ENCODE measurements around the gene MAP2. TPM values are rescaled to one million over a fixed set of nuclear protein-coding genes. Genes with fewer than 3 reads are reported as not detected.

MAP2 gene
- total and polyA plus RNA-seq, 4 experiments from 2014 or later, result 0.20 to 0.47 (median 0.41) TPM; not detected in 1

DNA sequence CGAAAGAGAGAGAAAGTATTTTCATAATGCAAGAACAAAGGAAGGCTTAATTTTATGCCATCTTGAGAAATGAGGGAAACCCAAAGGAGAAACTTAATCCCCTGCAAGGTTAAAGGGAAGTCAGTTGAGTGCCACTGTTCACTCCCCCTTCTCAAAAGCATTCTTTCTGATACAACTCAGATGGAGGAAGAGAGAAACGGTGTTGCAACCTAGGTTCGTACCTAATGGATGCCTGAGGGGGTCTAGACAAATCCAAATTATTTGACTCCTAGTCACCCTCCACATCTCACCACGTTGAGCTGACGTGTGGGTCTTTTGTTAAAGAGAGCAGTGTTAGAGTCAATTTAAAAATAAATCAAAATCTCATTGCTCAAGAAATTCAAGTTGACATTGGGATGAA lies 295.2 kb downstream of the MAP2 start:
- Histone ChIP-seq H3K4me1 (ENCODE audit: insufficient read depth, low read length) (no peaks in the 10 kb centered on the region), H3K27me3 (ENCODE audit: insufficient read depth, low read length) (no peaks in the 10 kb centered on the region), H3K36me3 (ENCODE audit: insufficient read depth, low read length) (no peaks in the 10 kb centered on the region), H3K9me3 (ENCODE audit: control insufficient read depth in 1 of 2, low read length in 2 of 2) (no peaks in the 10 kb centered on the region), H3K27ac (ENCODE audit: low read depth, low read length) (no peak overlapping the region), H3K4me3 (ENCODE audit: low read length in 2 of 2) (no peak overlapping the region)
- CTCF ChIA-PET (ENCODE audit: partially characterized antibody), result no interaction called here
- H3K27ac Mint-ChIP-seq, result no peak overlapping the region
- POLR2A ChIA-PET (ENCODE audit: partially characterized antibody), result no interaction called here
- DNase-seq, result no peak
- peaks cover 0 to 4% (median 1%) of the 10 kb centered on the region in 8 donors for H3K9me3 Mint-ChIP-seq
- intact Hi-C loops (cut with micrococcal nuclease), result no loop called here
- H3K36me3 Mint-ChIP-seq, result no peaks in the 10 kb centered on the region
- peaks cover 0 to 1% (median 0%) of the 10 kb centered on the region in 4 donors for H3K4me1 Mint-ChIP-seq
- H3K4me3 Mint-ChIP-seq, result no peak overlapping the region
- no peaks in the 10 kb centered on the region for H3K27me3 Mint-ChIP-seq

DNA sequence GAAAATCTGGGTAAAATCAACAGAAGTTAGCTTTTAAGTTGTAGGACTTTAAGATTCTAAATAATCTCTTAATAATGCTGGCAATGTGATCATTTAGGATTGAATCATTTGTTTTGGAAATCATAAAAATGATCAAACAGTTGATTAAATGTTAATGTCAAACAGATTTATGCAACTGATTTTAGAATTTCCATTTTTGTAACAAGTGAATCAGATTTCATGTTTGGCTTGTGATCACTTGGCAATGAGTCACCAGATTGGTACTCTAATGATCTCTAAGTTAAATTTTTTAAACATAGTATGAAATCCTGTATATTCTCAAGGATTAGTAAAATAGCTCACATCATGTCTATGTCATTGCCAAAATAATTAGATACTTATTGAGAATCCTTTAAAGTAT lies 297.6 kb downstream of the MAP2 start:
- Mint-ChIP-seq H3K27me3 (no peaks in the 10 kb centered on the region), H3K36me3 (no peaks in the 10 kb centered on the region), H3K4me1 (peaks cover 0 to 1% (median 0%) of the 10 kb centered on the region in 4 donors), H3K4me3 (no peak overlapping the region), H3K27ac (no peak overlapping the region), H3K9me3 (peaks cover 0 to 4% (median 0%) of the 10 kb centered on the region in 8 donors)
- intact Hi-C loops (cut with micrococcal nuclease), result no loop called here
- Histone ChIP-seq H3K36me3 (ENCODE audit: insufficient read depth, low read length) (no peaks in the 10 kb centered on the region), H3K4me3 (ENCODE audit: low read length in 2 of 2) (no peak overlapping the region), H3K27ac (ENCODE audit: low read depth, low read length) (no peak overlapping the region), H3K4me1 (ENCODE audit: insufficient read depth, low read length) (no peaks in the 10 kb centered on the region), H3K9me3 (ENCODE audit: control insufficient read depth in 1 of 2, low read length in 2 of 2) (no peaks in the 10 kb centered on the region), H3K27me3 (ENCODE audit: insufficient read depth, low read length) (no peaks in the 10 kb centered on the region)
- CTCF ChIA-PET (ENCODE audit: partially characterized antibody), result no interaction called here
- POLR2A ChIA-PET (ENCODE audit: partially characterized antibody), result no interaction called here
- DNase-seq, result no peak

DNA sequence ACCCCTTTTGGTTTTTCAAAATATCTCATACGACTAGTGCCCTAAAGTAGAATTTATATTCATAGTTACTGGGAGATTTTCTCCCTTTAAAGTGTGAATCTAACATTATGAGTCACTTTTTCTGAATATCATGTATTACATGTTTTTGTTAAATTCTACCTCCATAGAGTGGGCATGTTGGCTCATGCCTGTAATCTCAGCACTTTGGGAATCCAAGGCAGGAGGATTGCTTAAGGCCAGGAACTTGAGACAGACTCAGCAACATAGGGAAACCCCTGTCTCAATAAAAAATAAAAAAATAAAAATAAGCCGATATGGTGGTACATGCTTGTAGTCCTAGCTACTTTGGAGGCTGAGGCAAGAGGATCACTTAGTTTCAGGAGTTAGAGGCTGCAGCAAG lies 302.5 kb downstream of the MAP2 start:
- no peaks in the 10 kb centered on the region for H3K27me3 ChIP-seq (ENCODE audit: insufficient read depth, low read length)
- H3K4me1 ChIP-seq (ENCODE audit: insufficient read depth, low read length), result no peaks in the 10 kb centered on the region
- H3K27me3 Mint-ChIP-seq, result no peaks in the 10 kb centered on the region
- no peak overlapping the region for H3K4me3 ChIP-seq (ENCODE audit: low read length in 2 of 2)
- DNase-seq, result no peak
- H3K4me1 Mint-ChIP-seq, result no peaks in the 10 kb centered on the region
- H3K4me3 Mint-ChIP-seq, result no peak overlapping the region
- H3K36me3 ChIP-seq (ENCODE audit: insufficient read depth, low read length), result no peaks in the 10 kb centered on the region
- POLR2A ChIA-PET (ENCODE audit: partially characterized antibody), result no interaction called here
- H3K9me3 ChIP-seq (ENCODE audit: control insufficient read depth in 1 of 2, low read length in 2 of 2), result no peaks in the 10 kb centered on the region
- CTCF ChIA-PET (ENCODE audit: partially characterized antibody), result no interaction called here
- H3K9me3 Mint-ChIP-seq, result peaks cover 0 to 3% (median 0%) of the 10 kb centered on the region in 8 donors
- intact Hi-C loops (cut with micrococcal nuclease), result no loop called here
- no peak overlapping the region for H3K27ac ChIP-seq (ENCODE audit: low read depth, low read length)
- no peaks in the 10 kb centered on the region for H3K36me3 Mint-ChIP-seq
- H3K27ac Mint-ChIP-seq, result no peak overlapping the region

DNA sequence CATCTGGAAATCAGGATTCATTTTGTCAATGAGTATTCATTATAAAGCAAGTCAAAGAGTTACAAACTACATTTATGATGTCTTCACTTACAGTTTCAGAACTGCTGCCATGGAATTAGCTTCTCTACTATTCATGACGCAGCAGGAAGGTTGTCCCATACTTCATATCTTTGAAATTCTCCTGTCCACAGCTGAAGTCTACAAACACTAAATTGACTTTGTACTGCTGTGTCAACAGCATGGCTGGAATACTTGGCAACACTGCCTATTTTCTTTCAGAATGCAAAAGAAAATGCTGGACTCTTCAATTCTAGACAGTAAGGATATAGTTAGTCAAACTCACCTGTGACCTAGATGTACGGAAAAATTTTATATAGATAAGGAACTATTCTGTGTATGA lies 303.2 kb downstream of the MAP2 start:
- intact Hi-C loops (cut with micrococcal nuclease), result no loop called here
- no peak overlapping the region for H3K27ac ChIP-seq (ENCODE audit: low read depth, low read length)
- no peaks in the 10 kb centered on the region for H3K4me1 Mint-ChIP-seq
- CTCF ChIA-PET (ENCODE audit: partially characterized antibody), result no interaction called here
- no peak overlapping the region for H3K27ac Mint-ChIP-seq
- no peaks in the 10 kb centered on the region for H3K9me3 ChIP-seq (ENCODE audit: control insufficient read depth in 1 of 2, low read length in 2 of 2)
- DNase-seq, result no peak
- no peaks in the 10 kb centered on the region for H3K27me3 ChIP-seq (ENCODE audit: insufficient read depth, low read length)
- H3K27me3 Mint-ChIP-seq, result no peaks in the 10 kb centered on the region
- peaks cover 0 to 3% (median 0%) of the 10 kb centered on the region in 8 donors for H3K9me3 Mint-ChIP-seq
- H3K36me3 ChIP-seq (ENCODE audit: insufficient read depth, low read length), result no peaks in the 10 kb centered on the region
- H3K36me3 Mint-ChIP-seq, result no peaks in the 10 kb centered on the region
- H3K4me1 ChIP-seq (ENCODE audit: insufficient read depth, low read length), result no peaks in the 10 kb centered on the region
- POLR2A ChIA-PET (ENCODE audit: partially characterized antibody), result no interaction called here
- H3K4me3 Mint-ChIP-seq, result no peak overlapping the region
- no peak overlapping the region for H3K4me3 ChIP-seq (ENCODE audit: low read length in 2 of 2)

DNA sequence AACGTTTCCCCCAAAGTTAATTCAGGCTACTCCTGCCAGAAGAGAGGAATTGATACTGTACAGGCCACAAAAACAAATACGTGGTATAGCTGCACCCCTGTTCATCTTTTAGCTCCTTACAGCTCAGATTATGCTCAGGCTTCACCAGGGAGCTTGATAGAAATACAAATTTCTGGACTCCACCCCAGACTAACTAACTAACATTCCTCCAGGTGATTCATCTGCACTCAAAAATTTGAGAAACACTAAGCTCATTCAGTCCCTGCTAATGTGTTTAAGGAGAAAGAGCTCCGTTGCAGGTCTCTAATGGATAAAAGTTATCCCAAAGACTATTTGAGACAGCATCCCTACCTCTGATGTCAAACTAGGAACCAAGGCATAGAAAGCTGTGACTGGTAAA lies 311.0 kb downstream of the MAP2 start:
- no peaks in the 10 kb centered on the region for H3K36me3 ChIP-seq (ENCODE audit: insufficient read depth, low read length)
- no peaks in the 10 kb centered on the region for H3K4me1 ChIP-seq (ENCODE audit: insufficient read depth, low read length)
- Mint-ChIP-seq H3K4me1 (no peaks in the 10 kb centered on the region), H3K27me3 (no peaks in the 10 kb centered on the region), H3K4me3 (no peak overlapping the region), H3K36me3 (no peaks in the 10 kb centered on the region), H3K9me3 (peaks cover 0 to 4% (median under 1%) of the 10 kb centered on the region in 8 donors), H3K27ac (no peak overlapping the region)
- H3K4me3 ChIP-seq (ENCODE audit: low read length in 2 of 2), result no peak overlapping the region
- no peak overlapping the region for H3K27ac ChIP-seq (ENCODE audit: low read depth, low read length)
- intact Hi-C loops (cut with micrococcal nuclease), result no loop called here
- ChIA-PET POLR2A (ENCODE audit: partially characterized antibody) (no interaction called here), CTCF (ENCODE audit: partially characterized antibody) (no interaction called here)
- H3K27me3 ChIP-seq (ENCODE audit: insufficient read depth, low read length), result no peaks in the 10 kb centered on the region
- no peaks in the 10 kb centered on the region for H3K9me3 ChIP-seq (ENCODE audit: control insufficient read depth in 1 of 2, low read length in 2 of 2)
- DNase-seq, result no peak

DNA sequence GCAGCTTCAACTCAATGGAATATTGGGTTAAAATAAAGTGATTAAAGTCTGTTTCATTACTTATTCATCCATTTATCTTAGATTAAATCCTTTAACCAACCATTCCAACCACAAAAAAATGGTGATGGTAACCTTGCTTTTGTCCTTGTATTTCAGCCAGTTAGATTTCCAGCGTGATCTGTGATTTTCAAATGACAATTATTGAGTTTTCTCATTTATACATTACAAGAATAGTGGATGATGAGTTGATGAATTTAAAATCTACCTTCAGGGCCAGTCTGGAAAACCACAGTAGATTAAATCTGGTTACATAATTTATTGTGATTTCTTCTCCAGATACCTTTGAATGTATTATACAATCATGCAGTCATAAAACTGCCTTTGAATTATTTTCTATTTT lies 318.1 kb downstream of the MAP2 start:
- intact Hi-C loops (cut with micrococcal nuclease), result no loop called here
- no peak for DNase-seq
- no peaks in the 10 kb centered on the region for H3K4me1 ChIP-seq (ENCODE audit: insufficient read depth, low read length)
- POLR2A ChIA-PET (ENCODE audit: partially characterized antibody), result no interaction called here
- Mint-ChIP-seq H3K27ac (no peak overlapping the region), H3K9me3 (peaks cover 0 to 5% (median 1%) of the 10 kb centered on the region in 8 donors), H3K4me1 (no peaks in the 10 kb centered on the region), H3K4me3 (no peak overlapping the region), H3K36me3 (no peaks in the 10 kb centered on the region), H3K27me3 (no peaks in the 10 kb centered on the region)
- H3K27ac ChIP-seq (ENCODE audit: low read depth, low read length), result no peak overlapping the region
- no peaks in the 10 kb centered on the region for H3K9me3 ChIP-seq (ENCODE audit: control insufficient read depth in 1 of 2, low read length in 2 of 2)
- no peaks in the 10 kb centered on the region for H3K36me3 ChIP-seq (ENCODE audit: insufficient read depth, low read length)
- no peaks in the 10 kb centered on the region for H3K27me3 ChIP-seq (ENCODE audit: insufficient read depth, low read length)
- no peak overlapping the region for H3K4me3 ChIP-seq (ENCODE audit: low read length in 2 of 2)
- CTCF ChIA-PET (ENCODE audit: partially characterized antibody), result no interaction called here

DNA sequence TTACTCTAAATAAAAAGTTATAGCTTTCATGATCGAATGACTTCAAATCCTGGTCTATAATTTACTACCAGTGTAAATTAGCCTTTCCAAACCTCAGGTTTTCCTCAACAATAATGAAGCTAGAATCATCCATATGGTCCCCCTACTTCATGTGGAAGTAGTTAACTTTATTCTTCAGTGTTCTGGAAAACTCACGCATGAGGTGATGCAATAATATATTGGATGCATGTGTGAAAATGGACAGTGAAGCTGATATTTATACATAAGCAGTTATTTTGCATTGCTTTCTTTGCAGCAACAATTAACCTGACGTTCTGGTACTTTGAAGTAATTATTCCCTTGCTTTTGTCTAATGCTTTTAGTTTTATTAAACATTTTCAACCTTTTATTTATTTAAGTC lies 329.2 kb downstream of the MAP2 start:
- Histone ChIP-seq H3K9me3 (ENCODE audit: control insufficient read depth in 1 of 2, low read length in 2 of 2) (no peaks in the 10 kb centered on the region), H3K4me1 (ENCODE audit: insufficient read depth, low read length) (no peaks in the 10 kb centered on the region), H3K27me3 (ENCODE audit: insufficient read depth, low read length) (no peaks in the 10 kb centered on the region), H3K36me3 (ENCODE audit: insufficient read depth, low read length) (no peaks in the 10 kb centered on the region), H3K27ac (ENCODE audit: low read depth, low read length) (no peak overlapping the region), H3K4me3 (ENCODE audit: low read length in 2 of 2) (no peak overlapping the region)
- H3K9me3 Mint-ChIP-seq, result peaks cover 0 to 6% (median 2%) of the 10 kb centered on the region in 8 donors
- peaks cover 0 to 1% of the 10 kb centered on the region in 2 donors for H3K27me3 Mint-ChIP-seq
- no peak overlapping the region for H3K27ac Mint-ChIP-seq
- DNase-seq, result no peak
- ChIA-PET CTCF (ENCODE audit: partially characterized antibody) (interaction anchor here (1.1 kb wide), 1 partner anchor 10 kb away, joined by 3 read pairs; no protein-coding TSS in a partner anchor), POLR2A (ENCODE audit: partially characterized antibody) (no interaction called here)
- no peaks in the 10 kb centered on the region for H3K4me1 Mint-ChIP-seq
- no peaks in the 10 kb centered on the region for H3K36me3 Mint-ChIP-seq
- no peak overlapping the region for H3K4me3 Mint-ChIP-seq
- intact Hi-C loops (cut with micrococcal nuclease), result no loop called here

DNA sequence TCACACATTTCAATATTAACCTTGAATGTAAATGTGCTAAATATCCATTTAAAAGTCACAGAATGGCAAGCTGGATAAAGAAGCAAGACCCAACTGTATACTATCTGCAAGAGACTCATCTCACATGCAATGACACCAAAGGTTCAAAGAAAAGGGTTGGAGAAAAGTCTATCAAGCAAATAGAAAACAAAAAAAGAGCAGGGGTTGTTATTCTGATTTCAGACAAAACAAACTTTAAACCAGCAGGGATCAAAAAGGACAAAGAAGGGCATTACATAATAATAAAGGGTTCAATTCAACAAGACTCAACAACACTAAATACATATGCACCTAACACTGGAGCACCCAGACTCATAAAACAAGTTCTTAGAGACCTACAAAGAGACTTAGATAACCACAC lies 333.3 kb downstream of the MAP2 start:
- no peaks in the 10 kb centered on the region for H3K36me3 ChIP-seq (ENCODE audit: insufficient read depth, low read length)
- DNase-seq, result no peak
- H3K27me3 ChIP-seq (ENCODE audit: insufficient read depth, low read length), result no peaks in the 10 kb centered on the region
- H3K9me3 ChIP-seq (ENCODE audit: control insufficient read depth in 1 of 2, low read length in 2 of 2), result no peaks in the 10 kb centered on the region
- peaks cover 0 to 9% (median 2%) of the 10 kb centered on the region in 8 donors for H3K9me3 Mint-ChIP-seq
- ChIA-PET CTCF (ENCODE audit: partially characterized antibody) (no interaction called here), POLR2A (ENCODE audit: partially characterized antibody) (no interaction called here)
- no peak overlapping the region for H3K27ac ChIP-seq (ENCODE audit: low read depth, low read length)
- intact Hi-C loops (cut with micrococcal nuclease), result no loop called here
- H3K36me3 Mint-ChIP-seq, result no peaks in the 10 kb centered on the region
- peaks cover 0 to 1% of the 10 kb centered on the region in 2 donors for H3K27me3 Mint-ChIP-seq
- no peak overlapping the region for H3K27ac Mint-ChIP-seq
- no peak overlapping the region for H3K4me3 ChIP-seq (ENCODE audit: low read length in 2 of 2)
- no peaks in the 10 kb centered on the region for H3K4me1 Mint-ChIP-seq
- H3K4me3 Mint-ChIP-seq, result no peak overlapping the region
- H3K4me1 ChIP-seq (ENCODE audit: insufficient read depth, low read length), result no peaks in the 10 kb centered on the region

Measured in CD4-positive, alpha-beta memory T cell (primary cell).